ENCODE results near the gene ZNF77.
"Not testable (repeated sequence)": the region's sequence is repeated elsewhere in the genome, so short reads cannot be mapped to it uniquely, and the experiment has no call there.

Gene ZNF77

DNA sequence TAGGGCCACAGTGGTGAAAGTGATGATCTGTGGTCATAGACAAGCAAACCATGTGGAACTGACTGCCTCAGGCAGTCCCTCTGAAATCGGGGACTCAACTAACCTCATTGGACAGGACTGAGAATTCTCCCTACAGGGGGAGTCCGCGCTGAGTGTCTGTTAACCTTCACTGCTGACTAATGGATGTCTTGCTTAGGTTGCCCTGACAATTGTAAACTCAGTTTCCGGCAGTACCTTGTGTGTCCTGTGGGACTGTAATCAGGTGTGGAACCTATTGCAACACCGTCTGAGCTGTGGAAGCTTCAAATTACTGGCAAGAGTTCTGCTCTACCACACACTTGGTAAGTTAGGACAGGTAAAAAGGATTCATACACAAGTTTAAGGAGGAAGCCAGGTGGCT is 21.8 kb downstream of the ZNF77 start:
- DNase-seq (ENCODE audit: insufficient read length, low spot score) = no peak
- FAIRE-seq = no peak
- TF ChIP-seq, protein P1, sequence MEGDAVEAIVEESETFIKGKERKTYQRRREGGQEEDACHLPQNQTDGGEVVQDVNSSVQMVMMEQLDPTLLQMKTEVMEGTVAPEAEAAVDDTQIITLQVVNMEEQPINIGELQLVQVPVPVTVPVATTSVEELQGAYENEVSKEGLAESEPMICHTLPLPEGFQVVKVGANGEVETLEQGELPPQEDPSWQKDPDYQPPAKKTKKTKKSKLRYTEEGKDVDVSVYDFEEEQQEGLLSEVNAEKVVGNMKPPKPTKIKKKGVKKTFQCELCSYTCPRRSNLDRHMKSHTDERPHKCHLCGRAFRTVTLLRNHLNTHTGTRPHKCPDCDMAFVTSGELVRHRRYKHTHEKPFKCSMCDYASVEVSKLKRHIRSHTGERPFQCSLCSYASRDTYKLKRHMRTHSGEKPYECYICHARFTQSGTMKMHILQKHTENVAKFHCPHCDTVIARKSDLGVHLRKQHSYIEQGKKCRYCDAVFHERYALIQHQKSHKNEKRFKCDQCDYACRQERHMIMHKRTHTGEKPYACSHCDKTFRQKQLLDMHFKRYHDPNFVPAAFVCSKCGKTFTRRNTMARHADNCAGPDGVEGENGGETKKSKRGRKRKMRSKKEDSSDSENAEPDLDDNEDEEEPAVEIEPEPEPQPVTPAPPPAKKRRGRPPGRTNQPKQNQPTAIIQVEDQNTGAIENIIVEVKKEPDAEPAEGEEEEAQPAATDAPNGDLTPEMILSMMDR (IDR thresholded peaks at IDR 0.05; ENCODE audit: insufficient read depth, missing control alignments) = no peak

DNA sequence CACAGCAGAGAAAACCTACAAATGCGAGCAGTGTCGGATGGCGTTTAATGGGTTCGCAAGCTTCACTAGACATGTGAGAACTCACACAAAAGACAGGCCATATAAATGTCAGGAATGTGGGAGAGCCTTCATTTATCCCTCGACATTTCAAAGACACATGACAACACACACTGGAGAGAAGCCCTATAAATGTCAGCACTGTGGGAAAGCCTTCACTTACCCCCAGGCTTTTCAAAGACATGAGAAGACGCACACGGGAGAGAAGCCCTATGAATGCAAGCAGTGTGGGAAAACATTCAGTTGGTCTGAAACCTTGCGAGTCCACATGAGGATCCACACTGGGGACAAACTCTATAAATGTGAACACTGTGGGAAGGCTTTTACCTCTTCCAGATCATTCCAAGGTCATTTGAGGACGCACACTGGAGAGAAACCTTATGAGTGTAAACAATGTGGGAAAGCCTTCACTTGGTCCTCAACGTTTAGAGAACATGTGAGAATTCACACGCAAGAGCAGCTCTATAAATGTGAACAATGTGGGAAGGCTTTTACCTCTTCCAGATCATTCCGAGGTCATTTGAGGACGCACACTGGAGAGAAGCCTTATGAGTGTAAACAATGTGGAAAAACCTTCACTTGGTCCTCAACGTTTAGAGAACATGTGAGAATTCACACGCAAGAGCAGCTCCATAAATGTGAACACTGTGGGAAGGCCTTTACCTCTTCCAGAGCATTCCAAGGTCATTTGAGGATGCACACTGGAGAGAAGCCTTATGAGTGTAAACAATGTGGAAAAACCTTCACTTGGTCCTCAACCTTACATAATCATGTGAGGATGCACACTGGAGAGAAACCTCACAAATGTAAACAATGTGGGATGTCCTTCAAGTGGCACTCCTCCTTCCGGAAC is 27.2 kb downstream of the ZNF77 start:
- TF ChIP-seq, protein P1 (IDR thresholded peaks at IDR 0.05; ENCODE audit: insufficient read depth, missing control alignments) = no peak
- FAIRE-seq = no peak
- no peak for DNase-seq (ENCODE audit: insufficient read length, low spot score)

DNA sequence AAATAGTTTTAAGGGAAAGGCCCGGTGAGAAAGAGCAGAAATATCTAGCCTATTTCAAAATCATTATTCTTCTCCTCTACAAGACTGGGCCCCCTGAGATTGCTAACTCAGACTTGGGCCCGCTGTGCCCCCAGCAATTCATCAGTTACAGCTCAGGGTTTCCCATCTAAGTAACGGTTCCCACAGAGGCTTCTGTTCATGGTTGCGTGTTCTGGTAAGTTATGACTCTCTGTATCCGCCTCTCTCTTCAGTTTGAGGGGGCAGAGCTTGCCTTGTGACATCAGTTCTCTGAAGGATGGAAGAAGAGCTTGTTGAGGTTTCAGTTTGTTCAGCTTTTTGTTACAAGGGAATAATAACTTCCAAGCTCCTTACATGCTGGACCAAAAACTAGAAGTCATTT is 32.5 kb downstream of the ZNF77 start:
- DNase-seq (ENCODE audit: insufficient read length, low spot score) (no peak), FAIRE-seq (no peak)
- TF ChIP-seq, protein P1 (IDR thresholded peaks at IDR 0.05; ENCODE audit: insufficient read depth, missing control alignments) = no peak

DNA sequence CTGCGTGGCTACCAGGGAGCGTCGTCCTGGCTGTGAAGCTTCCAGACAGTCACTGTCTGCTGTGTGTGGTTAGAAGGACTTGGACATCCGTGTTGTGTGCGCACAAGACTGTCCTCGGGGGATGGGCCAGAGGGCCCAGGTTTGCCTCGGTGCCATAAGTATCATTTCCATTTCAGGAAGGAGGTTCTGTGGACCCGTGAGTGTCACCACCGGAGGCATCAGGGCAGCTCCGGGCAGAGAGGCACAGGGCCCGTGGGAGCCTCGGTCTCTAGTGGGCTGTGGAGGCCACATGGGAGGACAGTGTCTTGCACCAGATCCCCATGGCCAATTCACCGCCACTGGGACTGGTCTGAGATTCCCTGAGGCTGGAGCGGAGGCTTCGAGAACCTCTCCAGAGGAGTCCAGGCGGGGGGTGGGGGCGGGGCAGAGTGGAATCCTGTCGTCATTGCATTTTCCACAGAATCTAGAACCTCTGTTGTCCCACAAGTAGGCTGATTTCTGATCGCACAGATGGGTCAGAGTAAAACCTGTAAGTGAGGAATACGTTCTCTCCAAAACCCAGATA is 38.1 kb downstream of the ZNF77 start:
- DNase-seq (ENCODE audit: insufficient read length, low spot score) = no peak
- no peak for FAIRE-seq
- TF ChIP-seq, protein P1 (IDR thresholded peaks at IDR 0.05; ENCODE audit: insufficient read depth, missing control alignments) = no peak

DNA sequence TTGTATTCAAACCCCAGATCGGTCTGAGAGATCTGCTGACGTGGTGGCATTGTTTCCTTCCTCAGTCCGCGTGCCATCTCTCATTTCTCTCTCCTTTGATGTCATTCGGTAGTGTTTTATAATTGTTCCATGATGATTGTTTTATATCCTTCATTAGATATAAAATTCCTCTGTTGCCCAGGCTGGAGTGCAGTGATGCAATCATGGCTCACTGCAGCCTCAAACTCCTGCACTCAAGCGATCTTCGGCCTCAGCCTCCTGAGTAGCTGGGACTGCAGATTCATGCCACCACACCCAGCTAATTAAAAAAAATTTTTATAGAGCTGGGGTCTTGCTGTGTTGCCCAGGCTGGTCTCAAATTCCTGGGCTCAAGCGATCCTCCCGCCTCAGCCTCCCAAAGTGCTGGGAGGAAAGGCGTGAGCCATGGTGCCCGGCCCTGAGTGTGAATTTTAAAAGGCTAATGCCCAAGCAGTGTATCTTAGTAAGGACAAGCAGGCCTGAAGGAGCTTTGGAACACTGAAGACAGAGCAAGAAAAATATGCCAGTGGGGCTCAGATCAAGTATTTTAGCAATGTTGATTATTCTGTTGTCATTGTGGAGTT is 38.8 kb downstream of the ZNF77 start:
- DNase-seq (ENCODE audit: insufficient read length, low spot score) = no peak
- FAIRE-seq = no peak
- TF ChIP-seq, protein P1 (IDR thresholded peaks at IDR 0.05; ENCODE audit: insufficient read depth, missing control alignments) = no peak

DNA sequence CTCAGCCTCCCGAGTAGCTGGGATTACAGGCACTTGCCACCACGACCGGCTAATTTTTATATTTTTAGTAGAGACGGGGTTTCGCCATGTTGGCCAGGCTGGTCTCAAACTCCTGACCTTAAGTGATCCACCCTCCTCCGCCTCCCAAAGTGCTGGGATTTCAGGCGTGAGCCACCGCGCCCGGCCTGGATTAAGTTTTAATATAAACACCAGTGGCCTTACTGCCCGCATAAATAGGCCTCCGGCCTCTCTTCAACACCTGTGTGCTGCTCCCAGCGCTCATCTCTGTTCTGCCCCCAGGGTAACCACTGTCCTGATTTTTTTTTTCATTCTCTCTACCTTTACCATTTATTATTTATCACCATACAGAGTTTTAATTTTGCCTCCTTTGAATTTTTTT is 41.4 kb downstream of the ZNF77 start:
- FAIRE-seq; DNase-seq (ENCODE audit: insufficient read length, low spot score): not testable (repeated sequence)

DNA sequence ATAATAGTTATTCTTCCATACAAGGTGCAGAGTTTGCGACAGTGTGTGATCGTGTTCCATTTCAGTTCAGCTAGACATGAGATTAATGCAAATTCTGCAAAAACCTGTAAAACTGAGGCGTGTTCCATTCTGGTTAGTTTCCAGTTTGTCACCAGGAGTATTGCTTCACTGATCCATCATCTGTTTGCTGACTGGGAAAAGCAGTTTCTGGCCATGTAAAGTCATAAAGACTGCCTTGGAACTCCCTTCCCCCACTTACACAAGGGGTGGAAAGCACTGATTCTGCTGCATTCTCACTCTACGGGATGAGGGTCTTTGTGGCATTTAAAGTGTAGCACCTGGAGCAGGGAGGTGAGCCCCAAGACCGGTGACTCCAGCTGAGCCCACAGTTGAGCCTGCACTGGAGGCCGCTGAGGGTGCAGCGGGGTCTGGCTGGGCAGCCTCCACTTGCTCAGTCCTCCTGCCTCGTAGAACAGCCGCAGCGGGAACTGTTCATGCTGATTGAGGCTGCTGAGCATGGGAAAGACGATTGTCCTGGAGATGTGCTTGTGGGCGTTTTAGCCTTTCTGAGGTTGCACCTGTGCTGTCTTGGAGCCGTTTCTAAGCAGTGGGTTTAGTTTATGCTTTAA is 42.1 kb downstream of the ZNF77 start:
- no peak for FAIRE-seq
- TF ChIP-seq, protein P1 (IDR thresholded peaks at IDR 0.05; ENCODE audit: insufficient read depth, missing control alignments) = no peak
- no peak for DNase-seq (ENCODE audit: insufficient read length, low spot score)
